Natural killer cell treated with Interleukin-12 subunit alpha and Interleukin-12 subunit beta and Interleukin-15 and Interleukin-18, amount 100 ng/mL, for 72 hours (primary cell): ENCODE data around the gene SIRPA. TPM values are rescaled to one million over a fixed set of nuclear protein-coding genes. Genes with fewer than 3 reads are reported as not detected.

ENCODE experiments used
- ATAC-seq, 2 donors: fragments of 150-1000 bp; cut with Tn5 transposase in 1 of 2; sonication (Bioruptor Pico), chemical (Tn5 transposase) in 1 of 2; 2 replicates each; pipeline ENCODE4 v1.10.0; 2021
- DNase-seq: peaks from one replicate; pipeline ENCODE4 v3.0.0; 2022; ENCODE audit warnings: low spot score
- H3K27ac Mint-ChIP-seq, 2 donors: 1 replicate in 1 of 2; 2 replicates in 1 of 2; pipeline ENCODE4 v1.8.0; 2022; ENCODE audit warnings: mixed read lengths in 2 of 2, mild to moderate bottlenecking in 1 of 2, moderate library complexity in 1 of 2
- H3K27me3 Mint-ChIP-seq, 2 donors: 1 replicate in 1 of 2; 2 replicates in 1 of 2; pipeline ENCODE4 v1.8.0; 2022; ENCODE audit warnings: mixed read lengths in 2 of 2
- H3K36me3 Mint-ChIP-seq: one replicate; pipeline ENCODE4 v1.8.0; 2022; ENCODE audit warnings: mixed read lengths
- H3K4me1 Mint-ChIP-seq, 2 donors: 1 replicate in 1 of 2; 2 replicates in 1 of 2; pipeline ENCODE4 v1.8.0; 2022; ENCODE audit warnings: low read depth in 2 of 2, mixed read lengths in 2 of 2, mild to moderate bottlenecking in 1 of 2
- H3K4me3 Mint-ChIP-seq: one replicate; pipeline ENCODE4 v1.8.0; 2022; ENCODE audit warnings: mixed read lengths
- H3K9me3 Mint-ChIP-seq: 2 replicates; pipeline ENCODE4 v1.8.0; 2022; ENCODE audit warnings: mixed read lengths
- total RNA-seq, 2 donors: library from RNA; stranded (reverse); gene quantifications; one replicate each; pipeline ENCODE4 v1.2.3, GENCODE V29; 2022

The SIRPA gene
- total RNA-seq, 2 donors from 2014 or later, result 0.14 to 1.0 TPM

- H3K4me1 Mint-ChIP-seq, result peaks cover 2 to 4% of the 10 kb centered on the region in 2 donors
- peaks cover 42 to 44% of the 10 kb centered on the region in 2 donors for H3K27me3 Mint-ChIP-seq
- no peaks in the 10 kb centered on the region for H3K9me3 Mint-ChIP-seq
- H3K27ac Mint-ChIP-seq, result no peak overlapping the region
- H3K4me3 Mint-ChIP-seq, result no peak overlapping the region
- H3K36me3 Mint-ChIP-seq, result no peaks in the 10 kb centered on the region
- DNase-seq, result no peak
- no peak for ATAC-seq
Measured at GRCh38 chr20:1898482-1899240, 3.5 kb downstream of the SIRPA start.

- H3K4me3 Mint-ChIP-seq, result no peak overlapping the region
- no peaks in the 10 kb centered on the region for H3K36me3 Mint-ChIP-seq
- H3K27ac Mint-ChIP-seq, result no peak overlapping the region
- DNase-seq (no peak), ATAC-seq (no peak)
- peaks cover 2 to 4% of the 10 kb centered on the region in 2 donors for H3K4me1 Mint-ChIP-seq
- peaks cover 39% of the 10 kb centered on the region in 2 donors for H3K27me3 Mint-ChIP-seq
- no peaks in the 10 kb centered on the region for H3K9me3 Mint-ChIP-seq
Measured at GRCh38 chr20:1899241-1899525, 4.0 kb downstream of the SIRPA start.

GRCh38 chr20:1900321-1900801, 5.2 kb downstream of the SIRPA start:
- Mint-ChIP-seq H3K9me3 (no peaks in the 10 kb centered on the region), H3K36me3 (no peaks in the 10 kb centered on the region), H3K27me3 (peaks cover 37% of the 10 kb centered on the region in 2 donors), H3K27ac (no peak overlapping the region), H3K4me1 (peaks cover 0 to 4% of the 10 kb centered on the region in 2 donors), H3K4me3 (no peak overlapping the region)
- ATAC-seq (no peak), DNase-seq (no peak)

- H3K27ac Mint-ChIP-seq, result no peak overlapping the region
- ATAC-seq (no peak), DNase-seq (no peak)
- H3K4me3 Mint-ChIP-seq, result no peak overlapping the region
- no peaks in the 10 kb centered on the region for H3K36me3 Mint-ChIP-seq
- no peaks in the 10 kb centered on the region for H3K4me1 Mint-ChIP-seq
- H3K27me3 Mint-ChIP-seq, result peaks cover 24 to 29% of the 10 kb centered on the region in 2 donors
- H3K9me3 Mint-ChIP-seq, result no peaks in the 10 kb centered on the region
Measured at GRCh38 chr20:1901704-1902103, 6.5 kb downstream of the SIRPA start.

- H3K36me3 Mint-ChIP-seq, result no peaks in the 10 kb centered on the region
- peaks cover 19 to 25% of the 10 kb centered on the region in 2 donors for H3K27me3 Mint-ChIP-seq
- no peak for ATAC-seq
Measured at GRCh38 chr20:1902188-1902587, 7.0 kb downstream of the SIRPA start.

GRCh38 chr20:1904135-1904534, 8.9 kb downstream of the SIRPA start:
- ATAC-seq, result no peak

More at GRCh38 chr20:1902188-1902587, 7.0 kb downstream of the SIRPA start:
- H3K9me3 Mint-ChIP-seq, result no peaks in the 10 kb centered on the region
- H3K4me1 Mint-ChIP-seq, result no peaks in the 10 kb centered on the region
- H3K4me3 Mint-ChIP-seq, result no peak overlapping the region
- no peak for DNase-seq
- no peak overlapping the region for H3K27ac Mint-ChIP-seq

GRCh38 chr20:1905009-1905408, 9.8 kb downstream of the SIRPA start:
- H3K4me3 Mint-ChIP-seq, result no peak overlapping the region
- ATAC-seq (no peak), DNase-seq (no peak)
- no peak overlapping the region for H3K27ac Mint-ChIP-seq
- H3K36me3 Mint-ChIP-seq, result no peaks in the 10 kb centered on the region
- H3K9me3 Mint-ChIP-seq, result no peaks in the 10 kb centered on the region
- peaks cover 11 to 17% of the 10 kb centered on the region in 2 donors for H3K27me3 Mint-ChIP-seq
- H3K4me1 Mint-ChIP-seq, result peaks cover 0 to 2% of the 10 kb centered on the region in 2 donors

More at GRCh38 chr20:1904135-1904534, 8.9 kb downstream of the SIRPA start:
- no peaks in the 10 kb centered on the region for H3K9me3 Mint-ChIP-seq
- H3K27me3 Mint-ChIP-seq, result peaks cover 15 to 24% of the 10 kb centered on the region in 2 donors
- H3K27ac Mint-ChIP-seq, result no peak overlapping the region
- H3K36me3 Mint-ChIP-seq, result no peaks in the 10 kb centered on the region
- H3K4me3 Mint-ChIP-seq, result no peak overlapping the region
- no peak for DNase-seq
- peaks cover 0 to 2% of the 10 kb centered on the region in 2 donors for H3K4me1 Mint-ChIP-seq

GRCh38 chr20:1905693-1906092, 10.5 kb downstream of the SIRPA start:
- Mint-ChIP-seq H3K4me3 (no peak overlapping the region), H3K27me3 (peaks cover 13 to 17% of the 10 kb centered on the region in 2 donors), H3K4me1 (peaks cover 0 to 2% of the 10 kb centered on the region in 2 donors), H3K36me3 (no peaks in the 10 kb centered on the region), H3K27ac (no peak overlapping the region), H3K9me3 (no peaks in the 10 kb centered on the region)
- no peak for ATAC-seq
- no peak for DNase-seq

- no peak overlapping the region for H3K27ac Mint-ChIP-seq
Measured at GRCh38 chr20:1906361-1907051, 11.3 kb downstream of the SIRPA start.

GRCh38 chr20:1907586-1907985, 12.4 kb downstream of the SIRPA start:
- Mint-ChIP-seq H3K27ac (no peak overlapping the region), H3K36me3 (no peaks in the 10 kb centered on the region), H3K4me3 (no peak overlapping the region), H3K4me1 (peaks cover 0 to 2% of the 10 kb centered on the region in 2 donors), H3K9me3 (no peaks in the 10 kb centered on the region), H3K27me3 (peaks cover 10 to 11% of the 10 kb centered on the region in 2 donors)
- ATAC-seq (no peak), DNase-seq (no peak)

More at GRCh38 chr20:1906361-1907051, 11.3 kb downstream of the SIRPA start:
- H3K4me1 Mint-ChIP-seq, result peaks cover 0 to 2% of the 10 kb centered on the region in 2 donors
- H3K36me3 Mint-ChIP-seq, result no peaks in the 10 kb centered on the region
- no peak for ATAC-seq
- peaks cover 13 to 17% of the 10 kb centered on the region in 2 donors for H3K27me3 Mint-ChIP-seq
- H3K4me3 Mint-ChIP-seq, result no peak overlapping the region
- no peak for DNase-seq
- H3K9me3 Mint-ChIP-seq, result no peaks in the 10 kb centered on the region

GRCh38 chr20:1908191-1908590, 13.0 kb downstream of the SIRPA start:
- no peaks in the 10 kb centered on the region for H3K36me3 Mint-ChIP-seq
- H3K27me3 Mint-ChIP-seq, result peaks cover 10 to 11% of the 10 kb centered on the region in 2 donors
- DNase-seq (no peak), ATAC-seq (no peak)
- peaks cover 0 to 2% of the 10 kb centered on the region in 2 donors for H3K4me1 Mint-ChIP-seq
- no peaks in the 10 kb centered on the region for H3K9me3 Mint-ChIP-seq
- H3K4me3 Mint-ChIP-seq, result no peak overlapping the region
- H3K27ac Mint-ChIP-seq, result no peak overlapping the region

- Mint-ChIP-seq H3K4me1 (peaks cover 0 to 2% of the 10 kb centered on the region in 2 donors), H3K9me3 (no peaks in the 10 kb centered on the region), H3K4me3 (no peak overlapping the region), H3K36me3 (no peaks in the 10 kb centered on the region), H3K27me3 (peaks cover 10 to 11% of the 10 kb centered on the region in 2 donors), H3K27ac (no peak overlapping the region)
- ATAC-seq (no peak), DNase-seq (no peak)
Measured at GRCh38 chr20:1909097-1909496, 13.9 kb downstream of the SIRPA start.

GRCh38 chr20:1911536-1911935, 16.3 kb downstream of the SIRPA start:
- DNase-seq, result no peak
- ATAC-seq, result no peak
- H3K4me3 Mint-ChIP-seq, result no peak overlapping the region
- no peak overlapping the region for H3K27ac Mint-ChIP-seq
- peaks cover 8 to 11% of the 10 kb centered on the region in 2 donors for H3K27me3 Mint-ChIP-seq
- no peaks in the 10 kb centered on the region for H3K9me3 Mint-ChIP-seq
- peaks cover 0 to 2% of the 10 kb centered on the region in 2 donors for H3K4me1 Mint-ChIP-seq
- H3K36me3 Mint-ChIP-seq, result no peaks in the 10 kb centered on the region

- peaks cover 8 to 11% of the 10 kb centered on the region in 2 donors for H3K27me3 Mint-ChIP-seq
- DNase-seq (no peak), ATAC-seq (no peak)
- H3K9me3 Mint-ChIP-seq, result no peaks in the 10 kb centered on the region
- H3K27ac Mint-ChIP-seq, result no peak overlapping the region
- no peaks in the 10 kb centered on the region for H3K36me3 Mint-ChIP-seq
- H3K4me3 Mint-ChIP-seq, result no peak overlapping the region
- peaks cover 0 to 2% of the 10 kb centered on the region in 2 donors for H3K4me1 Mint-ChIP-seq
Measured at GRCh38 chr20:1912053-1912452, 16.8 kb downstream of the SIRPA start.
